HS-5 (cell line): ENCODE results near the gene SERPINH1.
"Not testable (repeated sequence)": the region's sequence is repeated elsewhere in the genome, so short reads cannot be mapped to it uniquely, and the experiment has no call there.

ENCODE experiments used
- DNase-seq: peaks from one replicate; pipeline ENCODE4 v3.0.0-alpha.2; 2012; ENCODE audit warnings: low read depth

SERPINH1 gene

DNA sequence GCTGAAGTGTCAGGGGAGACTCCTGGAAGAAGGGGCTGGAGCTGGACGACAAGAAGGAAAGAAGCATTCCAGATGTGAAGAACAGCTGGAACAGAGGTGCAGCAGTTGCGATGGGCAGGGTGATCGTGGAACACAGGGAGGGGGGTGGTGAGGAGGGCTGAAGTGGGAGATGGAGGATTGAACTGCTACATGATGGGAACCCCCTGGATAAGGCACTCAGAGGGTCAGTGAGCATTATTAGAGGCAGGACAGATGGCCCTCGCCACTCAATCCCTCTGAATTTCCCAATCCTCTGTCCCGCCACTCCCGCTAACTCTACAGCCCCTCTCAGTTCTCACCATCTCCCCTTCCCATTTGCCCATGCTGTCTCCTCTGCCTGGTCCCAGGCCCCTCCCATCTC is 14.0 kb downstream of the SERPINH1 start:
- DNase-seq: no peak

DNA sequence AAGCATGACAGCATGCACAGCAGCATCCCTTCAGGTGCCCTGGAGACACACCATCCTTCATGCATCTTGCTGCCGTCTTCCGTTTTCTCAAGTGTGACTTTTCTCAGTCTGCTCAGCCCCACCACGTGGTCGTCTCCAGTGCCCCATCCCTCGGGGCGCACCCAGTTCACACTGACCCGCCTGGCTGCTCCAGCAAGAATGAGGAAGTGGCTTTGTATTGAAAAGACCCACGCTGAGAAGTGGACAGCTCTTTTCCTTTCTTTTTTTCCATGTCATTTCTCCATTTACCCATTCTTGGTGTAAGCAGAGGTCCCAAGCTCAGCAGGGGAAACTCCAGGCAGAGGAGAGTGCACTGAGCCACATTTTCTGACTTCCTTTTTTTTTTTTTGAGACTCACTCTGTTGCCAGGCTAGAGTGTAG is 14.5 kb downstream of the SERPINH1 start:
- DNase-seq: no peak

DNA sequence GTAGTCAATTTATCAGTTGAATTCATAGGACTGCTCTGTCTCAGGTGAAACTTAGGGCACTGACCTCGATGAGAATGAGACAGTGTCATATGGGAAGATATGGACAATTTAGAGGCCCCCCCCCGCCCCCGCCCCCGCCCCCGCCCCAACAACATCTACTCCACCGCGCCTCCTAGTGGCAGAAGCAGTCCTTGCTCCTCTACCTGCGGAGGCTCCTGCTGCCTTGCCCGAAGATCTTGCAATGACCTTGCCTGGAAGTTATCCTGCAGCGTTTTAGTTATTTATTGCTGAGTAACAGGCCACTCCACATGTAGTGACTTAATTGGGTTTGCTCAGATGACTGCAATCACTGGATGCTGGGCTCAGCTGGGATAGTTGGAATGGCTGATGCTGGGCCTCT is 15.2 kb downstream of the SERPINH1 start:
- DNase-seq: no peak

DNA sequence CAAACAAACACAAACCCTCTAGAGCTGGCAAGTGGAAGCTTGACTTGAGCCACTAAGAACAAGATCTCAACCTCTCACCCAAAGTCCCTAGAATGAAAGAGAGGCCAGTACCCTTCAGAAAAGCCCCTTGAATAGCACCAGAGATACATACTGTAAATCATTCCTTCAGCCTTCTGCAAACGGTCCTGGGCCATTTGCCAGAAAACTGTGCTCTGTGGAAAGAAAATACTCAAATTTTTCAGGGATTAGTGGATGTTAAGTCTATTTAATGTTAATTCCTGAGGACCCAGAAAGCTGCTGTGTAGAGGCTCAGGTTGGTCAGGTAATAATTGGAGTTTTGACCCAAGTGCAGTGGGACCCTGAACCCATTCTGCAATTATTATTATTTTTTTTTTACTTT is 16.9 kb downstream of the SERPINH1 start:
- DNase-seq: no peak

DNA sequence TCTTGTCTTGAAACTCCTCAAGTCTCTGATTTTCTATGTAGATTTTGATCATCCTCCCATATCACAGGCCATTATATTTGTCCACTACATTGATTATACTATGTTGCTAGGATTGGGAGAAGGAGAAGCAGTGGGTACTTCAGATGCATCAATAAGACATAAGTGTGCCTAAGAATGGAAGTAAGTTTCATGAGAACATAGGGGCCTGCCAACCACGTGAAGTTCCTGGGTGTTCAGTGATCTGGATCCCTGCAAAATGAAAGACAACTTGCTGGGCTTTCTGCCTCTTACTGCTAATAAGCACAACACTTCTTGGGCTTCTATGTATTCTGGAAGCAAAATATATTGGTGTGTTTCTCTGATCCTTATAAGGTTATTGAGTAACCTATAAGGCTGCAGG is 17.8 kb downstream of the SERPINH1 start:
- DNase-seq: no peak

DNA sequence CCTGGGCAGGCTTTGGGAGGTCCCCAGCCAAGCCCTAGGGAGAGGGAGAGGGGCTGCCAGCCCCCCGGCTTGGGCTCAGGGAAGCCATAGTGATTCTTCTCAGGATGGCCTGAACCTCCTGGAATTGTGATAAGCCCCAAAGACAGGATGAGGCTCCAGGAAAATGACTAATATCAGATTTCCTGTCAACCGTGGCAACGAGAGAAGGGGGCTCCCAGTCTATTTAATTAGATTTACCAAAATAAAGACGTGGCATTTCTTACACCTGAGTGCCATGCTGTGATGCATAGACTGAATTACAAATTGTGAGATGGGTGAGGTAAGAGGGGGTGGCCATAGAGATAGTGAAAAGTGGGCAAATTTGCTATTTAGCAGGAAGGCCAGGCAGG is 20.4 kb downstream of the SERPINH1 start:
- DNase-seq: no peak

DNA sequence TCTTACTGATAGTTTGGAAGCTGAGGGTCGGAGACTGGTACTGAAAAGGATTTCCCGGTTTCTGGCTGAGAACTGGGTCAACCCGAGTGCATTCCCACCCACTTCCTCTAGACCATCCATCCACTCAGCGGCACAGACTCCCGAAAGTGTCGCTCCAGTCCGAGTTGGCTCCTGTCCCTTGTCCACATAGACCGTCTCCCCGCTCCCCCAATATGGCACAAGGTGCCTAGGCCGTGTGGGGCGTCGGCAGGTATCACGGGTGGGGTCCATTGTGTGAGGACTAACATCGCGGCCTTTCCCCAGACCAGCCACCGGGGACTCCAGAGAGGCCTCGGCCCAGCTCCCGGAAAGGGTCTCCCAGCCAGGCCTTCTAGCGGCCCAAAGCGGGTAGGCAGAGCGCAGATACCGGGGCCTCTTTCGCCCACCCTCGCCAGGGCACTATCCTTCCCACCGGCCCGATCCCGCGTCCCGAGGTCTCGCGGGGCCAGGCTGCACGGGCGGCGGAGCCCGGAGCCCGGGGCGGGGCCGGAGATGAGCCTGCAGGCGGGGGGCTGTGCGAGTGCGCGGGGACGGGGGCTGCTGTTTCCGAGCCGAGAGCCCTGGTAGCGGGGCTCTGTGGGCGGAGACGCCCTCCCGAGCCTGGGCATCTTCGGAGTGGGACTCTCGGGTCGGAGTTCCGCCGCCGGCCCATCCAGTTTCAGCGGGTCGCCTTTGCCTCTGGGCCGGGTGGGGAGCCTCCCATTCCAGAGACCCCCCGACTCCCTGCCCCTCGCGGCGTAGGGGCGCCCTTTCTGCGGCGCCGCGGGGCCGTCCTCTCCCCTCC is 21.1 kb downstream of the SERPINH1 start:
- no peak for DNase-seq

DNA sequence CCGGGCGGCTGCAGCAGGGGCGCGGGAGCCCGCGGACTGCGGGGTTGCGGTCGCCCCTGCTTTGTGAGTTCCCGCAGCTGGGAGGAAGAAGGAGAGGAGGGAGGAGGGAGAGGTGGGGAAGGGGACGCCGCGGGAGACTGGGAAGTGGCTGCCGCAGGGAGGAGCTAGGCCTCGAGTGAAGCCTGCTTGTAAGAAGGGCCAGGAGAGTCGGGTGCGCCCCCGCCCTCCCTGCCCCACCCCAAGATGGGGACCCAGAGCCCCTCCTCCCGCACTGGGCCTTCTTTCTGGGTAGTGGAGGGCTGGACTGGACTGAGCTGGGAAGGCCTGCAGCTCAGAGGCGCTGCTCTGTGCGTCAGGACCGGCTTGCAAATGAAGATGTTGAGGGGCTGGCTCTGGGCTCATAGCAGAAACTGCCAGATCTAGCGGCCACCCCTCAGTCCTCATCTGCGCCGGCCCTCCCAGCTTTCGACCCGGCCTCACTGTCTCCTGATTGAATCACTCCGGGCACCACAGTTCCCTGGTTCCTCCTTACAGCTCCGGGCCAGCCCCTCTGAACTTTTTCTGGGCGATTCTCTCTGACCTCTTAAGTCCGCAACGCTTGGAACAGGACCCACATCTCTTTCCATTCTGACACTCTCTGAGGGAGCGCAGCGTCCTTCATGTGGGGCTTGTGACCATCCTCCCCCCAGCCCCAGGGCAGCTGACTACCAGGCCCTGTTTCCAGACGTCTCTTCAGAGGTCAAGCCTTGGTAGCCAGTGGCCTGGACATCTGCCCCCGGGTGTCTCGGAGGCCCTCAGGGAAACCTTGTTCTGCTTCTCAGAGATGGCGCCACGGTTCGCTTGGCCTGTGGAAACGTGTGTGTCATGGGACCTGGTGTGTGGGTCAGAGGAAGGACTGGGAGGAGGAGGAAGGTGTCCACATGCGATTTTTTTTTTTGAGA is 21.9 kb downstream of the SERPINH1 start:
- DNase-seq: no peak

DNA sequence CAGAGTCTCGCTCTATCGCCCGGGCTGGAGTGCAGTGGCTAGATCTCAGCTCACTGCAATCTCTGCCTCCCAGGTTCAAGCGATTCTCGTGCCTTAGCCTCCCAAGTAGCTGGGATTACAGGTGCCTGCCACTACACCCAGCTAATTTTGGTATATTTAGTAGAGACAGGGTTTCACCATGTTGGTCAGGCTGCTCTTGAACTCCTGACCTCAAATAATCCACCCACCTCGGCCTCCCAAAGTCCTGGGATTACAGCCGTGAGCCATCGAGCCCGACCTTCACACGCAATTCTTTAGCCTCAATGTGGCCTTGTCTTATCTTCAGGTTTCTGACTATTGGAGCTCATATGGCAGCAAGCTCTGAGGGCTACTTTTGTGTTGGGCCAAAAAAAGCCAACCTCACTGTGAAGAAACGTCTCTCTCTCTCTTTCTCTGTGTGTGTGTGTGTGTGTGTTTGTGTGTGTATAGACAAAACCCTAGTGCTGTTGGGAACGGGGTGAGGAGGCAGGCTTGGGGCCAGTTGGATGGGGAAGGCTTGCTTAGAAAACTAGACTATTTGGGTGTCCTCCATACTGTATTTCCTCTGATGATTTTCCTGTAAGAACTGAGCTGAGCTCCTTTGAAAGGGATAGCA is 22.7 kb downstream of the SERPINH1 start:
- not testable (repeated sequence) for DNase-seq

DNA sequence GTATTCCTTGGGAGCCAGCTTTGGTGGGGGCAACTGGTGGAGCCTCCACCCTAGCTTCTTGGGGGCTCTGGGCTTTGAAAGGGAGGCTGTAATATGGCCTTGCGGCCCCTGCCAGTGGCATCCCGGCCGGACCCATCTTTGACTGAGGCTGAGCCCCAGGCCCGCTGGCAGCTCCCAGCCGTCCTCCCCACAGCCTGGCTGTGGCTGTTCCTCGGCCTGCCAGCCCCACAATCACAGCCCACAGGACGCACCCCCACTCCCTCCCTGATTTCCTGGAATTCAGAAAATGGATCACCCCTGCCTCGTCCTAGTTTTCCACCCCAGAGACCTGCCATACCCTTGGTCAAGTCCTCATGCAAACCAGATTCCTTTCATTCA is 23.2 kb downstream of the SERPINH1 start:
- DNase-seq: no peak

DNA sequence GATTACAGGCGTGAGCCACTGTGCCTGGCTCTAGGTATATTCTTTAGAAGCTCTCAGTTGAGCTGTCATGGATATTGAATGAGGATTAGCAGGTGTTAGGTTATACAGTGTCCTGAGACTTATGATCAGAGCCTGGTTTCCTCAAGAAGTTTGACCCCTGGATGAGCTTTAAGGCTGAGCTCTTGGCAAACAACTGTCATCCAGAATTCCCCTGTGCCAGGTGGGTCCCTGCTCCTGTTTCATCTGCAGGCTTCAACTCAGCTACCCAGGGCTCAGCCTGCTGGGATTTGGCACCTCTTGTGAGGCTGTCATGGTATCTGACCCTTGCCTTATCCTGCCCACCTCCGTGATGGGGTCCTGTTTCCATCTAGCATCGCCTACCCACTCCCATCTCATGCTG is 24.3 kb downstream of the SERPINH1 start:
- DNase-seq: no peak

DNA sequence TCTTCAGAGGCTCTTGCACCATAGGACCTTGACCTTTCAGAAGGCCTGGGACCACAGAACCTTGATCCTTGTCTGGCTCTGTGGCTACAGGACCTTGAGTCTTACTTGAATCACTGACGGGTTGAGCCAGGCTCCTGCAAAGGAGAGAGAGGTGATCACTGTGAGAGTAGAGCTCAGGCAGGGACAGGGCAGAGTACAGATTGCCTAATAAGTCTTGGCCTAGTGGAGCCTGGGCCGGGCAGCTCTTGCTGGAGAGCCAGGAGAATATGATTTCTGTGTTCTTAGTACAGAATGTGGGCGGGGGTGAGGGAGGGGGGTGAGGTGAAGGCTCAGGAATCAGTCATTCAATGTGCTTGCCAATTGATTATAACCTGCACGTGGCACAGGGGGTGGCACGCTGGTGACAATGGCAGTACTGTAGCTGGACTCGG is 26.0 kb downstream of the SERPINH1 start:
- DNase-seq: no peak

DNA sequence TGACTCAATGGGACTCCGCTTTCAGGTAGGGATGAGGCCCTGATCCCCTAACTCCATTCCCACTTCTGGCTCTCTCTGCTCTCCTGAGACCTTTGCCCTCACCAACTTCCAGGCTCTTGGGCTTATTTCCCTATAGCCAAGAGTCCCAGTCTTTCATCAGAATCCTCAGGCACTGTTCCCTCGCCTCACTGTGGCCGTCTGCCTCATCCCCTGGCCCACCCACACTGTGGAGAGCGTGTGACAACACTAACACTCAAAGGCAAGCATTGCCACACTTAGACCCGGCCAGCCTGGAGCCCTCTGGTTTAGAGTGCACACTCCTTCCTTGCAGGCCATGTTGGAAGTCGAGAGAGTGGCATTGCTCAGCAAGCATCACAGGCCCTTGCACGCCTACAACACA is 27.0 kb downstream of the SERPINH1 start:
- DNase-seq: no peak

DNA sequence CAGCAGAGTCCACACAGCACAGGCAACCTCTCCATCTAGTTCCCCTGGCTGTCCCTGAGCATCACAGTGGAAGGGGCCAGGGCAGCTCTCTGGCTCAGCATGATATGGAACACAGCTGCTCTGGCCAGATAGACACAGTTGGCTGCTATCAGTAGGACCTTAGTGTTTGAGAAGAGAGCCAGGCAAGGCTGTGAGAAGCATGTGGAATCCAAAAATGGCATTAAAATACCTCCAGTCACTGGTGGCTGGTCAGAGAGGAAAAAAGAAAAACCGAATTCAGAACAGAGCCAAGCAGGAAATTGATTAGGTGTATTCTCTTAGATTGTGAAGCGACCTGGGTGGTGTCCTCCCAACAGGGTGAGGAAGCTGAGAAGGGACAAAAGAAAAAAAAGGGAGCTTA is 27.9 kb downstream of the SERPINH1 start:
- no peak for DNase-seq

DNA sequence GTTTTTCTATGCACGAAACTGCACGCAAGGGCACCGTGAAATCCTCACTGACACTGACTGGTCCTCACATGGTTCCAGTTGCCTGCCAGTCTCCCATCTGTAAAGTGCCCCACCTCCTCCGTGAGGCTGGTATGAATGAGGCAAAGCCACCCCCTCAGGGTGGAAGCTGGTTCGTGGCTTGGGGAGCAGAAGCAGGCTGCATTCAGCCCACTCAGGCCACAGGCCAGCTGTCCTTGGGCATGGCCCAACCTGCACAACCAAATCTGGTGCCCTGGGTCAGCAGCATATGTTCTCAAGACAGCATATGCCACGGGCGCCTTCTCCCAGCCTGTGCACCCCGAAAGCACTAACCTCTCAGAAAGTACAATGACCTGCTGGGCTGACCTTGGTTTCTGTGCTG is 29.3 kb downstream of the SERPINH1 start:
- no peak for DNase-seq

DNA sequence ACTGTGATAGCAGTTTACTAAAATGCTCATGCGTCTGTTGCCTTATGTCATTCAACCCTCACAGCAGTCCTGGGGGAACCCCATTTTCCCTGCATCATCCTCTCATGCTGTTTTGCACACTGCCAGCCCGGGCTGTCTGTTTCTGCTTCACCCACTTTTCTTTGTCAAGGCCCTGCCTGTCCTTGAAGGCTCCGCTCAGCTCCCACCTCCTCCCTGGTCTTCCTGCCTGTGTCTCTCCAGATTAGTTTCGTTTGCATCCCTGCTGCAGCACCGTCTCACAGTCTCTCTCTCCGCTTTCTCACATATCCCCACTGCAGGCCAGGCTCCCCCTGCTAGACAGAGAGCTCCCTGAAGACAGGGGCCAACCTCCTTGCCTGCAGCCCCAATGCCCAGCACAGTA is 29.9 kb downstream of the SERPINH1 start:
- DNase-seq: no peak

DNA sequence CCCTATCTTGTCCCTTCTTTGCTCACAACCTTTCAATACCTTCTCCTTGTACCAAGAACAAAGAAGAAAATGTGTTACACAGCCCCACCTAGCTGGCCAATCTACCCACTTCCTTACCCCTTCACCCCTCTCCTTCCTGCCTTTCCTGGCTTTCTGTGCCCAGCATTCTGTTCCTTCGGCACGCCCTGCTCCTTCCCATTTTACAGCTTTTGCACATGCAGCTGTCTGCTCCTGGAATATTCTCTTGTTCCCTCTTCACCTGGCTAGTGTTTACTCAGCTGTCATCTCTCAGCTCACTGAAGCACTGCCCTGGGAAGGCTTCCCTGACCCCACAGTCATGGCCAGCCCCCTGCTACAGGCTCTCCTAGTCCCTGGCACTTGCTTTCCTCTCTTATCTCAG is 30.7 kb downstream of the SERPINH1 start:
- no peak for DNase-seq

DNA sequence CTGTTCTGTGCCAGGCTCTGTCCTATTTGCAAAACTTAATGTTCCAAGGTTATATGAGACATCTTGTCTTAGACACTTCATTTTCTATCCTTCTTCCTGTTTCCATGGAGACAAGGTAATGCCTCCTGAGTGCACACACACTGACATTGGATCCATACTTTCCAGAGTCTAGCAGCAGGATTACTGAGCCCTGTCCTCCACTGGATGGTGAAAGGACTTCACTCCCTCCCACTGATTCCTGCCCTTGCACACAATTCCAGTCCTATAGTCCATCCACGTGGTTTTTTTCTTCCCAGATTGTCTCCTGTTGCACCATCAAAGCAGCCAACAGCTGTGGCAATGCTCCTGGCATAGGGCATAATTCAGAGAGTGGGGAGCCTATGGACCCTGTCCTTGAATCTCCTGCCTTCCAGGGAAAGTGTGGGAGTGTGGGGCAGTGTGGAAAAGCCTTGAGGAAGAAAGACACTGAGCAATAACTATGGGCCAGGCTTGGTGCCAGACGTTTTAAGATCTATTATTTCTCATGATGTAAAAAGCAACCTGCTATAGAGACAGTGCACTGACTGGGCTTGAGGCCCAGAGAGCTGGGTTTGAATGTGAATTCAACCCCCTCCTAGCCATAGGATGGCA is 31.3 kb downstream of the SERPINH1 start:
- no peak for DNase-seq

DNA sequence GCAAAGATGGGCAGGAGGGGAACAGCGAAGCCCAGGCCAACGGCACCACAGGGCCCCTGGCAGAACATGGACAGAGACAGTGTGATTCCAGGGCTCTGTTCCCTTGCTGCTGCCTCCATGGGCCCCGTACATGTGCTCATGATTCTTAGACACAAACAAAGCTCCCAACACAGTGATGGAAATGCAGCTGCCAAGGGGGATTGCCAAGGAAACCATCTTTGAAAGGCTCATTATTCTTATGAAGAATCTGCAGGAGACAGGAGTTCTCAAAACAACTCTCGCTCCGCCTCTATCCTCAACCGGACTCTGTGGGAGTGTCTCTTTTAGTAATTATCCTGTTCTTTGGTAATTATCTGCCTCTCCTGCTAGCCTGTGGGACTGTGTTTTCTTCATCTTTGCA is 32.2 kb downstream of the SERPINH1 start:
- no peak for DNase-seq

DNA sequence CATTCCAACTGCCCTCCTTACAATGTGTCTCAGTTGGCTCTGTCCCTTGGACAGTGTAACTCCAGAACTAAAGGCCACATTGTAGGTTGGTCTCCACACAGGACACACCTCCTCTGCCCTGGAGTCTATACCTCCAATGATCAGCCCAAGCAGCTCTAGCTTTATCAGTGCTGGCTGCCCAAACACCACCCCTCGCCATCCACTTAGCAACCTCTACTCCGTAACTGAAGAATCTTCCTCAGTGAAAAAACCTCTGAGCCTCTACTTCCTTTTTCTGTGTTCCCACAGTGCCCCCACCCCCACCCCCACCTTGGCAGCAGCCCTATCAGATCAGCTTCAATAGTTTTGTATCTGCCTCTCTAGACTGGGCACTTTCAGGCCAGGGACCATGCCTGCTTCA is 33.4 kb downstream of the SERPINH1 start:
- DNase-seq: no peak

DNA sequence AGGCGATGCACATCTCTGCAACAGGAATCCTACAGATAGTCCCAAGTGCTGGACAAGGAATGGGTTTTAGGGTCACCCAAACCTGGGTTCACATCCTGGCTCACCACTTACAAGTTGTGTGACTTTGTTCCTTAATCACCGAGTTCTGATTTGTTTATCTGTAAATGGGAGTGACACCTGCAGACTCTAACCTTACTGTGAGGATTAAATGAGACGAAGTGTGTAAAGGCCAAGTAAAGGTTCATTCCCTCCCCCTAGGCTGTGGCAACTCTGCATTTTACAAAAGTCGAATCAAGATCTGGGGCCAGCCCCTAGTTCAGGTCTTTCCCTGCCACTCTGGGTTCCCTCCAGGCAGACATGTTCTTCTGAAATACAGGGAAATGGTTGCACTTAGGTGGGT is 34.9 kb downstream of the SERPINH1 start:
- DNase-seq: no peak

DNA sequence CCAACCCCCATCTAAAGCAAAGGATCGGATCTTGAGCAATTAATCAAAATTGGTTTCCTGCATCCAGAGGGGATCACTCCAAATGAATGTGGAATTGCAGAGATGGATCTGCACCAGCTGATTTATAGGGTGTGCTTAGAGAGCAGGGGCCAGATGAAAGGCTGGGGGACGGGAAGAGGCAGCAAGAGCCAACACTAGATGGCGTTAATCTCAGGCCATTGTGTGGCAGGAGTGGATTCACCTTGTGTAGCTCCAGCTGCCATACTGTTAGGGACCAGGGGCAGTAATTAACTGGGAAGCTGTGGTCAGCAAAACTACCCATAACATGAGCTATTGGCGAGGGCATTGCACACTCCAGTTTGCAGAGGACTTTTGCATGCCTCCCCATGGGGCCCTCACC is 35.6 kb downstream of the SERPINH1 start:
- no peak for DNase-seq
